Measurements from ENCODE around the gene ADGRB3.

ADGRB3 gene

DNA sequence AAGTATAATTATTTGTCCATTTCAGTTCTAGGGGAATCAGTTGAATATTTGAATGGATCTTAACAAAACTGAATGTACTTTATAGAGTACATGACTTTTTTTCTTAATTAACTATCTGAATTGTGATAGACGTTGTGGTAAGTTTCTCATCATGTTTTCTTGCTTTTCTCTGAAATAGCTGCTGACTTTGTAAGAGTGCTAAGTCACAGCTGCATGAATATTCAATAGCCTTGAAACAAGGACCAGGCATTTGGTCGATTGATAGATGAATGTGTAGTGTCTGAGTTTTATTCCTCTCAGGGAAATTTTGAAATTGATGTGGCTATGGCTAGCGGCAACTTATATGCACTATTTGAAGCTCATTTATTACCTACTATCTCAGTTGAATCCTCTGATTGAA is 56.0 kb downstream of the ADGRB3 start:
- DNase-seq (ENCODE audit: low read depth in 1 of 2, low spot score in 1 of 2) = no peak
- no peak for TF ChIP-seq JUND (IDR thresholded peaks at IDR 0.05; ENCODE audit: low read depth)
- in situ Hi-C loops (cut with HindIII; ENCODE audit: low pct_unique_long_range_greater_than_20kb, low sequenced_read_pairs) = no loop called here

DNA sequence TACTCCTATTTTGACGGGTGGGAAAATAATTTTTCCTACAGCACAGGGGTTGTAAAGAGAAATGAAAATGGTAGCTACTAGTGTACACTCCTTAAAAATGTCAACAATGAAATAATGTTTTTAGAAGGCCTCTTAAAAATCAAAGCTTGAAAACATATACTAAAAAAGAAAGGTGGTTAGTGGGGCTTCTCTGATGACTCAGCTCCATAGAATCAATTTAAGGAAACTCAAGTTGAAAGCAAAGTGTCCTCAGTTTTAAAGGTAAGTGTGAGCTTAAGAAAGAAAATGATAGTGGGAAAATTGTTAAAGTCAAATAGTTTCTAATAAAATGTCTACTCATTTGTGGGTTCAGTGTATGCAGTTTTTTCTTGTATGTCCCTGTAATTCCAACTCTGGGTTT is 58.2 kb downstream of the ADGRB3 start:
- in situ Hi-C loops (cut with HindIII; ENCODE audit: low pct_unique_long_range_greater_than_20kb, low sequenced_read_pairs) = no loop called here
- no peak for DNase-seq (ENCODE audit: low read depth in 1 of 2, low spot score in 1 of 2)
- TF ChIP-seq JUND (IDR thresholded peaks at IDR 0.05; ENCODE audit: low read depth) = no peak

DNA sequence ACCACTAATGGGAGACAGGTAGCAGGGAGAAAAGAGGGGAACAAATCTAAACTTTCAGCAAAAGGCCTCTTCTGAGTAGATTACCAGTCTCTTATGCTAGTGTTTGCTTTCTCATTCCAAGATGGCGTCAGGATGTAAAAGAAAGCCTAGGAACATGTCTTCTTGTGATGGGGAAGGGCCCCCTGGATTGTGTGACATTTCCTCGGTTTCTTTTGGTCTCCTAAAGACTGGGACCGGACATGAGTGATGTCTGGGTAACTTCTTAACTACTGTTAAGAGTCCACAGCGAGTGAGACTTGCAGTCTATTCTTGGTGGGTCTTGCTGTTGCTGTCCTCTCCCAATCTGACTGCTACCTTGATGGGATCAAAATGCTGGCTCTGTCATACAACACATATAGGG is 60.3 kb downstream of the ADGRB3 start:
- in situ Hi-C loops (cut with HindIII; ENCODE audit: low pct_unique_long_range_greater_than_20kb, low sequenced_read_pairs) = no loop called here
- DNase-seq (ENCODE audit: low read depth in 1 of 2, low spot score in 1 of 2) = no peak
- no peak for TF ChIP-seq JUND (IDR thresholded peaks at IDR 0.05; ENCODE audit: low read depth)

DNA sequence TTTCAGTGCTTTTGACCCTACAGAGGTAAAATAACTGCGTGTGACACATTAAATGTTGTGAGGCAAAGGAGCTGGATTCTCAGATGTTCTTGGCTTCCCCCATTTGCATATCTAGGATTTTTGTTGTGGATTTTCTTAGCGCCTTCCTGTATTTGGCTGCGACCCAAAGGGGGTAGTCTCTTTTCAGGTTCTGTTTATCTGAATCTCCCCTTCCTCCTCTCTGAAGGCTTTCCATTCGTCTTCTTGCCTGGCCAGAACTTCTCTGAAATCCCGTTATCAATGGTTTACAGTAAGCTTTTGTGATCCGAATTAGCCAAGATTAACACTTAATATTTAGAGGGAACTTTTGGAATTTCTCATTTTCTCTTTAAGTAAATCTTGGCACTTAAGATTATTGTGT is 60.8 kb downstream of the ADGRB3 start:
- no peak for DNase-seq (ENCODE audit: low read depth in 1 of 2, low spot score in 1 of 2)
- in situ Hi-C loops (cut with HindIII; ENCODE audit: low pct_unique_long_range_greater_than_20kb, low sequenced_read_pairs) = no loop called here
- no peak for TF ChIP-seq JUND (IDR thresholded peaks at IDR 0.05; ENCODE audit: low read depth)

DNA sequence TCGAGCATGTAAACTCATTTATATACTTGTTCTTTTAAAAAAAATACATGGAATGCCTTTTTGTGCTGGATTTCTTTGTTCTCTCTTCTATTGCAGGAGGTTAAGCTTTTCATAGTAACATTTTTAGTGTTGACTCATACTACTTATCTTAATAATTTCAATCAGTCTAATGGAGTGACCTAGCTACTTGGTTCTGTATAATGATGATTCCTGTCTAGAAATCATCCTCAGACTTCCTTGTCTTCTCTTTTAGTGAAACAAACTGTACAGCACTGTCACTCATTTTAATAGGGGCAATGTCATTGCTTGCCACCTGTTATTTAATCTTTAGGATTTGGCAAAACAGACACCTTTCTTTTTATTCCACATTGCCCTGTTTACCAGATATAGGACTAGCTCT is 62.3 kb downstream of the ADGRB3 start:
- in situ Hi-C loops (cut with HindIII; ENCODE audit: low pct_unique_long_range_greater_than_20kb, low sequenced_read_pairs) = no loop called here
- TF ChIP-seq JUND (IDR thresholded peaks at IDR 0.05; ENCODE audit: low read depth) = no peak
- DNase-seq (ENCODE audit: low read depth in 1 of 2, low spot score in 1 of 2) = no peak

DNA sequence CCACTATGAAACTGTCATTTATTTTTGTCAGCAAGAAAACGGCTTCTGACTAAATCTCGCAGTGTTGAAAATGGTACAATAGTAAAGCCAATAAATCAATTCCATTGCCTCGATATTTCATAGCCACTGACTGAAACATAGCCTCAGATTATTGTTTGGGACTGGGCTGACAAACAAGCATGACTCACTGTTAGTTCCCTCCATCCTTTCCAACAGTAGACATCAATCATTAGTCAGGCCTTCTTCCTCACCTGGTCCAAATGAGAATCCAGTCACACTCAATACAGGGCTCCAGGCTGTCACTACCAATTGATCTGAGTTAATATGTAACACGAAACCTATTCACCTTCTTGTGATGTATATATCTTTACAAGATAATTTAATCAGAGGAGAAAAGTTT is 66.1 kb downstream of the ADGRB3 start:
- in situ Hi-C loops (cut with HindIII; ENCODE audit: low pct_unique_long_range_greater_than_20kb, low sequenced_read_pairs) = no loop called here
- no peak for TF ChIP-seq JUND (IDR thresholded peaks at IDR 0.05; ENCODE audit: low read depth)
- DNase-seq (ENCODE audit: low read depth in 1 of 2, low spot score in 1 of 2) = no peak

DNA sequence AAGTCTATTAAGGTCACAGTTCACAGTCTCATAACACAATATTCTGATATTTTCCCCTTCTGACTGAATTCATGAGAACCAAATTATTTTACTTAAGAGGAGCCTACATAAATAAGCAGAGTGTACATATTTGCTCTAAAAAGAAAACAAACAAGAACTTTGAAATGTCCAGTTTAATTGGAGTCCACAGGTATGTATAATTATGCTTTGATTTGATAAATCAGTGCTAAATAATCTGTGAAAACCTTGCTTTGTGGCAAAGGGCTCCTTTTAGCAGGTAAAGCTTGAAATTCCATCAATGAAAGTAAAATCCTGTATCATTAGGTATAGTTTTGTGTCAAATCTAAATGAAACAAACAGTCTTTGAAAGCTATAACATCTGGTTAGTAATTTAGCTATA is 69.4 kb downstream of the ADGRB3 start:
- no peak for DNase-seq (ENCODE audit: low read depth in 1 of 2, low spot score in 1 of 2)
- TF ChIP-seq JUND (IDR thresholded peaks at IDR 0.05; ENCODE audit: low read depth) = no peak
- in situ Hi-C loops (cut with HindIII; ENCODE audit: low pct_unique_long_range_greater_than_20kb, low sequenced_read_pairs) = no loop called here

DNA sequence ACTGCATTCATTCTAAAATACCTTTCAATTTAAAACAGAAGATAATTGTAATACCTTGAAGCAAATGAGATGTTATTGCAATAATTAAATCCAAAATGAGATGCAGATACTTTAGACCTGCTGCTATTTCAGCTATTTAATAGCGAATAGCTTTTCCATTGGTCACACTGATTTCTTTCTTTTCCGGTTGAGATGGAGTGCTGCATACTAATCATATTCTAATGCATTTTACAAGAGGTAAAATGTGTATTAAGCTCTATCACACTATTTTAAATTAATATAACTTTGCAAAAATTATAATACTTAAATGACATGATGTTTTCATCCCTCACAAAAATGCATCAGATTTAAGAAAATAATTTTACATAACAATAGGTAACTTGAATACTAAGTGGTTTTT is 74.0 kb downstream of the ADGRB3 start:
- no peak for TF ChIP-seq JUND (IDR thresholded peaks at IDR 0.05; ENCODE audit: low read depth)
- in situ Hi-C loops (cut with HindIII; ENCODE audit: low pct_unique_long_range_greater_than_20kb, low sequenced_read_pairs) = no loop called here
- DNase-seq (ENCODE audit: low read depth in 1 of 2, low spot score in 1 of 2) = no peak

DNA sequence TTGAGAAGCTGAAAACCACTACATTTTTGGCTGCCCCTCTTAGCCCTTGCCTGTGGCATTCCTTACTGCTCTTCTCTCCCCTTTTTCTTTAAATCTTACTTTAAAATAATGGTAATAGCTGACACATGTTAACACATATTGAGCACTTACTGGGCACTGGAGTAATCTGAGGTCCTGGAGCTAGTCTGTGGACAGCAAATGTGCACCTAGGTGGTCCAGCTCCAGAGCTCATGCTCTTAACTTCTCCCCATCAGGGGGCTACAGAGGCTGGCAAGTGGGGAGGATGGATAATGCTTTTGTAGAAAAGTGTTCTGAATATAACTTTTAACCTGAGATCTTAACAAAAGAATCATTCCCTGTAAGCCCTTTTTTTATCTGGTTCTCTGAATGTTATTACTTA is 74.8 kb downstream of the ADGRB3 start:
- TF ChIP-seq JUND (IDR thresholded peaks at IDR 0.05; ENCODE audit: low read depth) = no peak
- in situ Hi-C loops (cut with HindIII; ENCODE audit: low pct_unique_long_range_greater_than_20kb, low sequenced_read_pairs) = no loop called here
- no peak for DNase-seq (ENCODE audit: low read depth in 1 of 2, low spot score in 1 of 2)

DNA sequence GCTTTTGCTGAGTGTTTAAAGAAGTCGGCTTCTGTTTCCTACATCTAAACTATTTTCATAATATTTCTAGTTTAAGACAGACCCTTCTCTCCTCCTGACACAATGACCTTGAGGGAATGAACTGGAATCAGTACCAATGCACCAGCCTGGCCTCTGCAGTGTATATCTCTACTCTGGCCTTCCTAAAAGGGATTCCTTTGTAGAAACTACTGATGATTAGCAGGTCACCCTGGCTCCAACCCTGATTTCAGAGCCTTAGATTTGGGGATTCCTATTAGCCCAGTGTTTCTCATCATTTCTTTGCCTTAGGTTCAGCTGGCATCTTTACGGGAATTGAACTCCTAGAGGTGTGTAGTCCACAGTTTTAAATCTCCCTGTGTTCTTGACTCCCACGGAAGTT is 75.4 kb downstream of the ADGRB3 start:
- in situ Hi-C loops (cut with HindIII; ENCODE audit: low pct_unique_long_range_greater_than_20kb, low sequenced_read_pairs) = no loop called here
- TF ChIP-seq JUND (IDR thresholded peaks at IDR 0.05; ENCODE audit: low read depth) = no peak
- DNase-seq (ENCODE audit: low read depth in 1 of 2, low spot score in 1 of 2) = no peak

DNA sequence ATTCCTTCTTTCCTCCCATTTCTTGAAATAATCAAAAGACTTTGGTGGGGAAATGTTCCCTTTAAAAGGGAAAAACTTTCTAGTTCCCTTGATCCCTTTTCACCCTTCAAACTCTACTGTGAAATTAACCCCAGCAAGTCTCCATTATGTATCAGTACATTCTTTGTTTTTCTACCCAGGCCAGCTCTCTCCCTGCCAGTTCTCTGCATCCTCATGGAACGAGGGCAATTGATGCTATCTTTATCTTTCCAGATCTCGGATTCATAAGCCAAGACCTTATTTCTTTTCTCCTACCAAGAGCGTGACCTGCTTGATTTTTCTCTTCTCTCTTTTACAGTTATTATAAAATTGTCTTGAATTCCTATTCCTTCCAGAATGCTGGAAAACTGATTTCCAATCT is 75.8 kb downstream of the ADGRB3 start:
- in situ Hi-C loops (cut with HindIII; ENCODE audit: low pct_unique_long_range_greater_than_20kb, low sequenced_read_pairs) = no loop called here
- TF ChIP-seq JUND (IDR thresholded peaks at IDR 0.05; ENCODE audit: low read depth) = no peak

DNA sequence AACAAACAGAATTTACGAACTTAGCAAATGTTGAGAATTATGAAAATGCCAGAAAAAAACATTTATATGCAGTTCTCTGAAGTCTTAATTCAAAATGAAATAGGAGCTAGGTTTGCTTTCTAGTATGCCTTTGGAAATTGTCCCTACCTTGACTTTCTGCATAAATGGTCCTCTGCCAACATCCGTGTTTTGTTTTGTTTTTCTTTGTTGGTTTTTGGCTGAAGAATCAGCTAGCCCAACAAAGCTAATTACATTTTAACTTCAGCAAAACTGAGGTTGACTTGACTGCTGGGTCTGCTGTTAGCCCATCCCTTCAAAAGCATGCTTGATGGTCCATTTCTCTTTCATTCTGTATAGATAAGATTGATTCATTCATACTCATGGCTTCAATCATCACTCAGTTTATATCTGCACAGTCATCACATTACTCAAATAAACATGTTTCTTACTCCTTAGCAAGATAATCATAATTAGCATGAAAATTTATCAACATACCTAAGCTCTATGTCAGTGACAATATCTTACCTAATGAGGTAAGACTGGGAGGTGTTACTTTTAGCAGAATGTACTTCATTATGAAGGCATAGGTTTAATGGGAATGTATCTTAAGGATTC is 76.4 kb downstream of the ADGRB3 start:
- no peak for DNase-seq (ENCODE audit: low read depth in 1 of 2, low spot score in 1 of 2)
- in situ Hi-C loops (cut with HindIII; ENCODE audit: low pct_unique_long_range_greater_than_20kb, low sequenced_read_pairs) = no loop called here
- no peak for TF ChIP-seq JUND (IDR thresholded peaks at IDR 0.05; ENCODE audit: low read depth)

More for the DNA sequence above, 75.8 kb downstream of the ADGRB3 start:
- DNase-seq (ENCODE audit: low read depth in 1 of 2, low spot score in 1 of 2) = no peak

DNA sequence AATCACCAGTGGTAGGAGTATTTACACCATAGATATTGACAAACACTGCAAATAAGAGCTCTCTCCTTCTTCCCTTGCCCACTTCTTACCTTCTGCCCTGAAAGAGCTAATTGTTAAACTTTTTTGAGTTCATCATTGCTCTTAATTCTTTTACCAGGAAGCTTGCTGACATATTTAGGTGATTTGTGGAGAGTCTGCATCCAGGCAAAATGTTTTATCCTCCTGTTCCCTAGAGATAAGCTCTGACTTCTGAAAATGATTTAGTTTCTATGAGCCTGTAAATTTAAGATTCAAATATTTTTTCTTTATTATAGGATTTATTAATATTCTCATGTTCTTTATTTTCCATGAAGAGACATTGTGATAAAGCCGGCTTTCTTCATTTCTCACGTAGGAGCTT is 81.5 kb downstream of the ADGRB3 start:
- no peak for TF ChIP-seq JUND (IDR thresholded peaks at IDR 0.05; ENCODE audit: low read depth)
- DNase-seq (ENCODE audit: low read depth in 1 of 2, low spot score in 1 of 2) = no peak
- in situ Hi-C loops (cut with HindIII; ENCODE audit: low pct_unique_long_range_greater_than_20kb, low sequenced_read_pairs) = no loop called here

DNA sequence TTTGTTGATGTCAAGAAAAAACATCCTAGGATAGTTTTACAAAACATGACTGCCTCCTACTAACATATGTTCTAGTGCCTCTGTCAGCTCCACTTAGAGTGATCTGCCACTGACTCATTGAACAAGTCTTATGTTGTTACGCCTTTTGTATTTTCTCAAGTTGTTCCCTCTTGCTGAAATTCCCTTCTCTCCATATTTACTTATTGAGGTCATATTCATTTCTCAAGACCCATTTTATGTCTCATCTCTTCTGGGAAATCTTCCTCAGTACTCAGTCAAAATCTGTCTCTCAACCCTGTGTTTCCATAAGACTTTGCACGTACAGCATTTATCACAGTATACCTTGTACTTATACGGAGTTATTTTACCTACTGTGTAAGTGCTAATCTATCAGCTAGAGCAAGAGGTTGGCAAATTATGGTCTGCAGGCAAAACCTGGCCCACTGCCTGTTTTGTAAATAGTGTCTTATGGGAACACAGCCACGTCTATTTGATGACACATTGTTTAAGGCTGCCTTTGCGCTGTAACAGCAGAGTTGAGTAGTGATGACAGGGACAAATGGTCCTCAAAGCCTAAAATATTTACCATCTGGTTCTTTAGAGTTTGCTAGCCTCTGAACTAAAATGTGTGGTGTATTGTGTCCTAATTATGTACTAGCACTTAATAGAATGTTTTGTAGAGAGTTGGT is 83.4 kb downstream of the ADGRB3 start:
- peak in 1 of 2 experiments; percentile 7 for DNase-seq (ENCODE audit: low read depth in 1 of 2, low spot score in 1 of 2)
- in situ Hi-C loops (cut with HindIII; ENCODE audit: low pct_unique_long_range_greater_than_20kb, low sequenced_read_pairs) = no loop called here
- no peak for TF ChIP-seq JUND (IDR thresholded peaks at IDR 0.05; ENCODE audit: low read depth)
